ENCODE results near the gene CCN6. TPM values are rescaled to one million over a fixed set of nuclear protein-coding genes. Genes with fewer than 3 reads are reported as not detected.

CCN6 gene
- total and polyA plus RNA-seq, 4 donors, result 0.54 TPM; not detected in 3

GRCh38 chr6:112036088-112036637, 17.7 kb upstream of the CCN6 start:
- Histone ChIP-seq H3K4me1 (ENCODE audit: control insufficient read depth in 4 of 4, insufficient read depth in 4 of 4, low read length in 3 of 4) (peaks cover 0 to 6% (median 2%) of the 10 kb centered on the region in 4 donors), H3K27me3 (ENCODE audit: control insufficient read depth in 4 of 4, insufficient read depth in 4 of 4, low read length in 3 of 4) (no peaks in the 10 kb centered on the region)
- 84% methylated on average over 4 of the region's 4 CpGs for WGBS

More at GRCh38 chr6:112036088-112036637, 17.7 kb upstream of the CCN6 start:
- no peak for DNase-seq (ENCODE audit: low spot score)
- Histone ChIP-seq H3K9ac (ENCODE audit: low read depth in 1 of 2, low read length in 2 of 2) (no peak overlapping the region), H3K4me3 (ENCODE audit: low read depth in 1 of 3, low read length in 3 of 3) (no peak overlapping the region), H3K27ac (ENCODE audit: low read depth in 1 of 2, low read length in 2 of 2) (no peak overlapping the region), H3K9me3 (ENCODE audit: control insufficient read depth in 4 of 4, low read length in 3 of 4) (no peaks in the 10 kb centered on the region), H3K36me3 (ENCODE audit: control insufficient read depth in 4 of 4, insufficient read depth in 3 of 4, low read depth in 1 of 4, low read length in 3 of 4) (no peaks in the 10 kb centered on the region)
- TF ChIP-seq JUND (IDR thresholded peaks at IDR 0.05) (no peak), ZBTB33 (IDR thresholded peaks at IDR 0.05) (no peak), GABPA (IDR thresholded peaks at IDR 0.05 in 1 of 2, conservative IDR thresholded peaks at IDR 0.05 in 1 of 2) (no peak), HNF4G (IDR thresholded peaks at IDR 0.05) (no peak), CTCF (IDR thresholded peaks at IDR 0.05; ENCODE audit: low read depth, low read length, missing input control) (no peak), FOXA1 (IDR thresholded peaks at IDR 0.05) (no peak), YY1 (IDR thresholded peaks at IDR 0.05) (no peak), MAX (IDR thresholded peaks at IDR 0.05) (no peak), FOXA2 (IDR thresholded peaks at IDR 0.05) (no peak), REST (IDR thresholded peaks at IDR 0.05) (no peak), RXRA (IDR thresholded peaks at IDR 0.05) (no peak), EGR1 (IDR thresholded peaks at IDR 0.05; ENCODE audit: low read depth in 2 of 2) (no peak), NR2F2 (IDR thresholded peaks at IDR 0.05) (no peak), SP1 (IDR thresholded peaks at IDR 0.05) (no peak), HNF4A (conservative IDR thresholded peaks at IDR 0.05) (no peak), TAF1 (conservative IDR thresholded peaks at IDR 0.05) (no peak), ATF3 (IDR thresholded peaks at IDR 0.05) (no peak), RAD21 (IDR thresholded peaks at IDR 0.05) (no peak)

Measured in liver (tissue), 9 donors.